Thoracic aorta (tissue), 2 donors: ENCODE results near the gene DZIP1. TPM values are rescaled to one million over a fixed set of nuclear protein-coding genes. Genes with fewer than 3 reads are reported as not detected.
"Not testable (repeated sequence)": the region's sequence is repeated elsewhere in the genome, so short reads cannot be mapped to it uniquely, and the experiment has no call there.

ENCODE experiments used
- ATAC-seq: fragments of 150-250 bp; one replicate; pipeline ENCODE4 v1.8.0; 2017; ENCODE audit warnings: low read depth; ENCODE audit not compliant: insufficient number of reproducible peaks, low FRiP score
- DNase-seq: peaks from one replicate; pipeline ENCODE4 v3.0.0-alpha.2; 2020; ENCODE audit warnings: low spot score
- H3K27ac ChIP-seq, 2 donors: fragments of 200-600 bp; sonication (generic); 1 replicate in 1 of 2; 2 replicates in 1 of 2; pipeline ENCODE4 v1.5.1; 2016; ENCODE audit warnings: mild to moderate bottlenecking in 2 of 2, moderate library complexity in 2 of 2
- H3K27me3 ChIP-seq: fragments of 200-600 bp; sonication (generic); replicated peaks from 2 replicates; pipeline ENCODE4 v1.6.0; 2016; ENCODE audit warnings: mild to moderate bottlenecking; ENCODE audit not compliant: insufficient read depth
- H3K36me3 ChIP-seq: fragments of 200-600 bp; sonication (generic); one replicate; pipeline ENCODE4 v1.5.1; 2016
- H3K4me1 ChIP-seq, 2 donors: fragments of 200-600 bp; sonication (generic); 1 replicate in 1 of 2; 2 replicates in 1 of 2; pipeline versions ENCODE4 v1.5.1 to v1.6.0; 2016; ENCODE audit warnings: low read depth in 2 of 2, mild to moderate bottlenecking in 1 of 2; ENCODE audit not compliant: control insufficient read depth in 1 of 2
- H3K4me3 ChIP-seq: fragments of 200-600 bp; sonication (generic); 2 replicates; pipeline ENCODE4 v1.5.1; 2016; ENCODE audit warnings: mild to moderate bottlenecking
- H3K9me3 ChIP-seq: fragments of 200-600 bp; sonication (generic); 2 replicates; pipeline ENCODE4 v1.5.1; 2016
- total RNA-seq, 2 donors: library from RNA; depleted of rRNA; stranded (reverse); fragments of >200 nt; gene quantifications; one replicate each; pipeline versions ENCODE4 v1.1.0 to v1.2.3, GENCODE V29; 2016
- TF ChIP-seq, protein P1 (sequence below): fragments of 200-600 bp; sonication (generic); IDR thresholded peaks from one replicate; pipeline ENCODE4 v1.5.1; 2019; ENCODE audit warnings: antibody characterized with exemption

The DZIP1 gene
- total RNA-seq, 2 donors from 2014 or later = 24.5 to 26.0 TPM

DNA sequence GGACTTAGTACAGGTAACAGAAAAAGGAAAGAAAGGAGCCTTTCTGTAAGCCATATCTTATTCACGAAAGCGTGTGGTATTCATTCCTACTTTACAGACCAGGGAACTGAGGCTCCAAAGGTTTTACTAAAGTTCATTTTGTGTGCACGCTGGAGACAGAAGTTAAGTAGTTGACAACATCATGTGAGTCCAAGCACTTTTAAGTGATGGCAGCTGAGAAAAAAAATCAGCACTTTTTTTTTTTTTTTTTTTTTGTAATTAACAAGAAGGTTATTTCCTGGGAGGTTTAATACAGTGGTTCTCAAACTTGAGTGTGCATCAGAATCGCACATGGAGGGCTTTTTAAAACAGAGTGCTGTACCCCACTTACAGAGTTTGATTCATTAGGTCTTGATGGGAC, 34.5 kb upstream of the DZIP1 start:
- DNase-seq (no peak), ATAC-seq (no peak)
- Histone ChIP-seq H3K4me1 (peaks cover 32 to 46% of the 10 kb centered on the region in 2 donors), H3K27ac (no peak overlapping the region), H3K9me3 (no peaks in the 10 kb centered on the region), H3K27me3 (no peaks in the 10 kb centered on the region), H3K4me3 (peak overlapping the region; percentile 99), H3K36me3 (no peaks in the 10 kb centered on the region)
- TF ChIP-seq, protein P1, sequence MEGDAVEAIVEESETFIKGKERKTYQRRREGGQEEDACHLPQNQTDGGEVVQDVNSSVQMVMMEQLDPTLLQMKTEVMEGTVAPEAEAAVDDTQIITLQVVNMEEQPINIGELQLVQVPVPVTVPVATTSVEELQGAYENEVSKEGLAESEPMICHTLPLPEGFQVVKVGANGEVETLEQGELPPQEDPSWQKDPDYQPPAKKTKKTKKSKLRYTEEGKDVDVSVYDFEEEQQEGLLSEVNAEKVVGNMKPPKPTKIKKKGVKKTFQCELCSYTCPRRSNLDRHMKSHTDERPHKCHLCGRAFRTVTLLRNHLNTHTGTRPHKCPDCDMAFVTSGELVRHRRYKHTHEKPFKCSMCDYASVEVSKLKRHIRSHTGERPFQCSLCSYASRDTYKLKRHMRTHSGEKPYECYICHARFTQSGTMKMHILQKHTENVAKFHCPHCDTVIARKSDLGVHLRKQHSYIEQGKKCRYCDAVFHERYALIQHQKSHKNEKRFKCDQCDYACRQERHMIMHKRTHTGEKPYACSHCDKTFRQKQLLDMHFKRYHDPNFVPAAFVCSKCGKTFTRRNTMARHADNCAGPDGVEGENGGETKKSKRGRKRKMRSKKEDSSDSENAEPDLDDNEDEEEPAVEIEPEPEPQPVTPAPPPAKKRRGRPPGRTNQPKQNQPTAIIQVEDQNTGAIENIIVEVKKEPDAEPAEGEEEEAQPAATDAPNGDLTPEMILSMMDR = no peak

DNA sequence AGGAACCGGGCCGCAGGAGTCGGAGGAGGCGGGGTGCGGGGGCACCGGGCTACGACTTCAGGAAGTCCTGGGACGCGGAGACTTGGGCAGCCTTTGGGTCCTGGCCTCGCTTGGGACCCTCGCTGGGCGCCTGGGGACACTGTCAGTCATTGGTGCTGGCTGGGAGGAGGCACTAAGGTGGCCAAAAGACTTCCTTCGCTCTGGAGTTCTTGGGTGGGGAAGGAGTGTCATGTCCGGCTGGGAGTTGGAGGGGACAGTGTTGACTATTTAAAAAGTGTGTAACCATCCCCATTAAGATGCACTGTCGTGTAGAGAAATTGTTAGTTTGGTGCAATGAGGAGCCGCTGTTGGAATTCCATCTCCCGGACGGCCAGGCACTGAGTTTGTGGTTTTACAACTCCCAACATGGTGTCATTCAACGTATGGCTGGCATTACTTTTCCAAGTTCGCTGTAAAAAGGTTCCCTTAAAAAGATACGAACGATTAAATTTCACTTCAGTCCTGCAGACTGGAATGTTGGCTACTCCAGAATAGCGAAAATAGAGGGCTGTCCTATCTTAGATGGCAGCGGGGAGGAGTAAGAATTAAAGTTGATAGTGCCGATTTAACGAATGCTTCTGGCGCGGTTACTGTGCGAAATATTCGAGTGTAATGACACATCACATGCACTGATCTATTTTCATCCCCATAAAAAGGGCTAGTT, 33.2 kb upstream of the DZIP1 start:
- ATAC-seq (peak; percentile 9), DNase-seq (no peak)
- Histone ChIP-seq H3K9me3 (no peaks in the 10 kb centered on the region), H3K4me3 (peak overlapping the region; percentile 99), H3K27ac (peak overlapping the region; percentile 98 to 99), H3K27me3 (no peaks in the 10 kb centered on the region), H3K36me3 (no peaks in the 10 kb centered on the region), H3K4me1 (peaks cover 32 to 46% of the 10 kb centered on the region in 2 donors)
- TF ChIP-seq, protein P1 = no peak

DNA sequence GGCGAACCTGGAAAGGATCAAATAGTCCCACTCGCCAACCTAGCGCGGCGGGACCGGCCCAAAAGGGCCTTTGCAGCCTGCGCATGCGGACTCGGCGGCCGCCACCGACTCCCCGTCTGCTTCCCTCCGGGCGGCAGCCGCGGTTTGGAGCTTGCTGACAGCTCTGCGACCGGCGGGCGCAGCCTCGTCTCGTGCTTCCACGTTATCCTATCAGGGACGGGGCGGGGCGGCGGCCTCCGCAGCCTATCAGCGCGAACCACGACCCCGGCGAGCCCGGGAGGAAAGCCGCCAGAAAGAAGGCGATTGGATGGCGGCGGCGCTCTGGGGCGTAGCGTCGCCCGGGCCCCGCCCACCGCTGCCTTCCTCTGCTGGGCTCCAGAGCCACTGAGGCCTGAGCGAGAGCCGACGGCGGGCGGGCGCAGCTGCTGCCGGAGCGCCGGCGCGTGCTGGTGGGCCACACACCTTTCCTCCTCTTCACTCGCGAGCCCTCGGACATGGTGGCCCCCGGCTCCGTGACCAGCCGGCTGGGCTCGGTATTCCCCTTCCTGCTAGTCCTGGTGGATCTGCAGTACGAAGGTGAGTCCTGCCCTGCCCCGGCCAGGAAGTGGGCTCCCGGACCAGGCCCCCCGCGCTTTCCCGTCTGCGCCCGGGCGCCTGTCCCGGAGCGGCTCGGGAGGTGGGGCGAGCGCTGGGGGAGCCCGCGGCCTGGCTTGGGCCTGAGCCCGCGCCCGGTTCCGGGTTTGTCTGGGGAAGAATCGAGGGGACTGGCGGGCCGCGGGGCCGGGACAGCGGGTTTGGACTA, 32.5 kb upstream of the DZIP1 start, which contains the start of gene DNAJC3:
TSS of gene DNAJC3 (plus strand) at position 378 of the 802 bp plus-strand sequence. CDS start at position 495, 117 bp downstream.
- H3K36me3 ChIP-seq = no peaks in the 10 kb centered on the region
- H3K27me3 ChIP-seq = no peaks in the 10 kb centered on the region
- ATAC-seq (peak; percentile 96), DNase-seq (peak; percentile 91)
- TF ChIP-seq, protein P1 = no peak
- H3K27ac ChIP-seq = peak within 1 kb of the TSS; percentile 98 to 99
- H3K4me3 ChIP-seq = peak within 1 kb of the TSS; percentile 99
- peaks cover 32 to 45% of the 10 kb centered on the region in 2 donors for H3K4me1 ChIP-seq
- H3K9me3 ChIP-seq = peaks cover 2% of the 10 kb centered on the region

DNA sequence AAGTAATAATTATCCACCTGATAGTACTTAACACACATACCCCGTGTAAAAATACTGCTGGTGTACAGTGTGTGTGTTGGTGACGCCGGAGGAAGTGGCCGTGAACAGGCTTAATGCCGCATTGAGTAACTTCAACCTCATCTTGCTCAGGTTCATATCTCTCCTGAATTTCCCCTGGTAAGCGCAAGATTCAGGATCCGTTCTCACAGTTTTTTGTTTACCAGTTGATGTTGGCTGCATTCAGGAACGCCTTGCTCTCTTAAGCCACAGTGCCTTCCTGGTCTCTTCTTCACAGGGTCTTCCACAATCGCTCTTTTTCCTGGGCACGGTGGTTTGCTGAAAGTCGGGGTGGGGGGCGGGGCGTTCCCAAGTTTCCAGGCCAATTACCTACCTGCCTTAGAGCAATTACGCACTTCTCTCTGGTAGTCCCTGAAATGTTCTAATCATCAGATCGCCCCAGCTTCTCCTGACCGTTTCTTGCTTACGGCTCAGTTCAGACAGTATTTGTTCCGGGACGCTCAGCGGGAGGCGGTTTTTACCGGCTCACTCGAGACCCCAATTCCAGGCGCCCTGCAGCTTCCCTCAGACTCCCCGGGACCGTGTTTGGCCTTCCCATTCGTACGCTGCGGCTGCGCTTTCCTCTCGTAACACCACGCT, 31.7 kb upstream of the DZIP1 start:
- no peaks in the 10 kb centered on the region for H3K27me3 ChIP-seq
- H3K36me3 ChIP-seq = no peaks in the 10 kb centered on the region
- TF ChIP-seq, protein P1 = no peak
- peaks cover 9% of the 10 kb centered on the region for H3K9me3 ChIP-seq
- H3K4me3 ChIP-seq = peak overlapping the region; percentile 99
- peak overlapping the region; percentile 83 to 99 for H3K27ac ChIP-seq
- H3K4me1 ChIP-seq = peaks cover 28 to 38% of the 10 kb centered on the region in 2 donors
- ATAC-seq = peak; percentile 9
- no peak for DNase-seq

DNA sequence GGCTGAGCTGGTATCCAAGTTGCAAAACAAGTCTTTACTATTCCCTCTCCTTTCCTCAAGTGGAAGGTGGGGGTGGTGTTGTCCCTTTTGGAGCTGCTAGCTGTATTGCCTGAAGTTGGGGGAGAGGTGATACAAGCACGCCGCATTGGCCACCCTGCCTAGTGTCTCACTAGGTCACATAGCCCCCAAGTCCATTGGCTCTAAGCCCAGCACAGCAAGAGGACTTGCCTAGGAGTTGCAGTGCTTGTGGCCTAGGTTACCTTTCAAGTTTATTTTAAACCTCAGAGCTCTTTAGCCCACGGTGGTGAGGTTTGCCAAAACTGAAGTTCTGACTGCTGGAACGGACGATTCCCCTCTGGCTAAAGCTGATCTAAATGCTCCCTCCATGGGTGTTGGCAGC, 27.1 kb upstream of the DZIP1 start:
- DNase-seq = no peak
- H3K27ac ChIP-seq = no peak overlapping the region
- H3K27me3 ChIP-seq = no peaks in the 10 kb centered on the region
- TF ChIP-seq, protein P1 = no peak
- no peaks in the 10 kb centered on the region for H3K36me3 ChIP-seq
- no peak for ATAC-seq
- H3K4me1 ChIP-seq = peaks cover 8 to 15% of the 10 kb centered on the region in 2 donors
- H3K9me3 ChIP-seq = peaks cover 55% of the 10 kb centered on the region
- H3K4me3 ChIP-seq = no peak overlapping the region

DNA sequence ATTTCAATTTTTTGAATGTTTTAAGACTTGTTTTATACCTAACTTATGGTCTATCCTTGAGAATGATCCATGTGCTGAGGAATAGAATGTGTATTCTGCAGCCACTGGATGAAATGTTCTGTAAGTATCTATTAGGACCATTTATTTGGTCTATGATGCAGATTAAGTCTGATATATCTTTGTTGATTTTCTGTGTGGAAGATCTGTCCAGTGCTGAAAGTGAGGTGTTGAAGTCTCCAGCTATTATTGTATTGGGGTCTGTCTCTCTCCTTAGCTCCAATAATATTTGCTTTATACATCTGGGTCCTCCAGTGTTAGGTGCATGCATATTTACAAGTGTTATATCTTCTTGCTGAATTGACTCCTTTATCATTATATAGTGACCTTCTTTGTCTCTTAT, 22.7 kb upstream of the DZIP1 start:
- H3K4me3 ChIP-seq, H3K36me3 ChIP-seq, H3K4me1 ChIP-seq, DNase-seq, H3K27me3 ChIP-seq, H3K27ac ChIP-seq, ATAC-seq: not testable (repeated sequence)
- H3K9me3 ChIP-seq = peaks cover 71% of the 10 kb centered on the region
